Measurements from ENCODE around the gene ZBTB12.
A peak's percentile ranks its signal among the peaks of the same experiment; 100 is the strongest.
"Not testable (repeated sequence)": the region's sequence is repeated elsewhere in the genome, so short reads cannot be mapped to it uniquely, and the experiment has no call there.

The ZBTB12 gene

GRCh38 chr6:31871046-31871659 lies 30.7 kb downstream of the ZBTB12 start:
- no peak for TF ChIP-seq CTCF (IDR thresholded peaks at IDR 0.05; ENCODE audit: low read depth, low read length)
- TF ChIP-seq EZH2phosphoT487 (IDR thresholded peaks at IDR 0.05; ENCODE audit: low read depth): no peak
- Histone ChIP-seq H3K4me2 (ENCODE audit: low read length) (no peak overlapping the region), H3K27me3 (ENCODE audit: low read depth, low read length) (no peaks in the 10 kb centered on the region), H3K4me1 (ENCODE audit: low read length) (no peaks in the 10 kb centered on the region), H3K79me2 (ENCODE audit: low read length) (no peaks in the 10 kb centered on the region), H3K4me3 (ENCODE audit: low read length) (no peak overlapping the region), H3K27ac (ENCODE audit: low read length) (no peak overlapping the region), H2AFZ (ENCODE audit: low read depth, low read length) (no peak overlapping the region), H3K9me3 (ENCODE audit: insufficient read depth, low read length) (no peaks in the 10 kb centered on the region), H3K9ac (ENCODE audit: low read length) (no peak overlapping the region), H3K36me3 (replicated peaks; ENCODE audit: low read depth, low read length) (no peaks in the 10 kb centered on the region), H4K20me1 (ENCODE audit: insufficient read depth, low read length) (no peaks in the 10 kb centered on the region)

GRCh38 chr6:31870385-31870921 lies 31.4 kb downstream of the ZBTB12 start:
- no peak overlapping the region for H3K4me2 ChIP-seq (ENCODE audit: low read length)
- no peaks in the 10 kb centered on the region for H3K9me3 ChIP-seq (ENCODE audit: insufficient read depth, low read length)
- H3K79me2 ChIP-seq (ENCODE audit: low read length): no peaks in the 10 kb centered on the region
- H3K9ac ChIP-seq (ENCODE audit: low read length): no peak overlapping the region
- H3K4me3 ChIP-seq (ENCODE audit: low read length): no peak overlapping the region
- no peaks in the 10 kb centered on the region for H3K27me3 ChIP-seq (ENCODE audit: low read depth, low read length)
- no peaks in the 10 kb centered on the region for H3K4me1 ChIP-seq (ENCODE audit: low read length)
- no peaks in the 10 kb centered on the region for H4K20me1 ChIP-seq (ENCODE audit: insufficient read depth, low read length)
- H2AFZ ChIP-seq (ENCODE audit: low read depth, low read length): no peak overlapping the region
- H3K36me3 ChIP-seq (replicated peaks; ENCODE audit: low read depth, low read length): no peaks in the 10 kb centered on the region
- no peak overlapping the region for H3K27ac ChIP-seq (ENCODE audit: low read length)
- no peak for TF ChIP-seq EZH2phosphoT487 (IDR thresholded peaks at IDR 0.05; ENCODE audit: low read depth)
- TF ChIP-seq CTCF (IDR thresholded peaks at IDR 0.05; ENCODE audit: low read depth, low read length): peak; percentile 5; the same call in 1 of the 2 replicates

- Histone ChIP-seq H3K27me3 (ENCODE audit: low read depth, low read length) (no peaks in the 10 kb centered on the region), H3K9me3 (ENCODE audit: insufficient read depth, low read length) (no peaks in the 10 kb centered on the region), H3K4me2 (ENCODE audit: low read length) (no peak overlapping the region), H3K27ac (ENCODE audit: low read length) (no peak overlapping the region), H3K36me3 (replicated peaks; ENCODE audit: low read depth, low read length) (no peaks in the 10 kb centered on the region), H4K20me1 (ENCODE audit: insufficient read depth, low read length) (no peaks in the 10 kb centered on the region), H3K4me3 (ENCODE audit: low read length) (no peak overlapping the region), H3K9ac (ENCODE audit: low read length) (no peak overlapping the region), H2AFZ (ENCODE audit: low read depth, low read length) (no peak overlapping the region), H3K79me2 (ENCODE audit: low read length) (no peaks in the 10 kb centered on the region), H3K4me1 (ENCODE audit: low read length) (no peaks in the 10 kb centered on the region)
- TF ChIP-seq CTCF (IDR thresholded peaks at IDR 0.05; ENCODE audit: low read depth, low read length) (no peak), EZH2phosphoT487 (IDR thresholded peaks at IDR 0.05; ENCODE audit: low read depth) (no peak)
These were observed 32.5 kb downstream of the ZBTB12 start for GRCh38 chr6:31869343-31869742.

- not testable (repeated sequence) for H3K4me1 ChIP-seq (ENCODE audit: low read length); H3K4me2 ChIP-seq (ENCODE audit: low read length); H4K20me1 ChIP-seq (ENCODE audit: insufficient read depth, low read length); H3K27ac ChIP-seq (ENCODE audit: low read length); H3K9me3 ChIP-seq (ENCODE audit: insufficient read depth, low read length); H2AFZ ChIP-seq (ENCODE audit: low read depth, low read length); H3K79me2 ChIP-seq (ENCODE audit: low read length); H3K36me3 ChIP-seq (replicated peaks; ENCODE audit: low read depth, low read length); H3K9ac ChIP-seq (ENCODE audit: low read length); H3K4me3 ChIP-seq (ENCODE audit: low read length); H3K27me3 ChIP-seq (ENCODE audit: low read depth, low read length)
These were observed 33.3 kb downstream of the ZBTB12 start for GRCh38 chr6:31868658-31868971.

All from OCI-LY3 (cell line).